Tongue (tissue), 2 donors: Measurements from ENCODE around the gene OR2C1. TPM values are rescaled to one million over a fixed set of nuclear protein-coding genes. Genes with fewer than 3 reads are reported as not detected.

Experiments used
- DNase-seq: peaks from one replicate; pipeline ENCODE4 v3.0.0-alpha.2; 2015
- total RNA-seq: library from RNA; depleted of rRNA; stranded (reverse); fragments of >200 nt; gene quantifications from one replicate; pipeline ENCODE4 v1.2.3, GENCODE V29; 2014

The OR2C1 gene
- total RNA-seq, 1 donor from 2014 or later: 0.21 TPM

DNA sequence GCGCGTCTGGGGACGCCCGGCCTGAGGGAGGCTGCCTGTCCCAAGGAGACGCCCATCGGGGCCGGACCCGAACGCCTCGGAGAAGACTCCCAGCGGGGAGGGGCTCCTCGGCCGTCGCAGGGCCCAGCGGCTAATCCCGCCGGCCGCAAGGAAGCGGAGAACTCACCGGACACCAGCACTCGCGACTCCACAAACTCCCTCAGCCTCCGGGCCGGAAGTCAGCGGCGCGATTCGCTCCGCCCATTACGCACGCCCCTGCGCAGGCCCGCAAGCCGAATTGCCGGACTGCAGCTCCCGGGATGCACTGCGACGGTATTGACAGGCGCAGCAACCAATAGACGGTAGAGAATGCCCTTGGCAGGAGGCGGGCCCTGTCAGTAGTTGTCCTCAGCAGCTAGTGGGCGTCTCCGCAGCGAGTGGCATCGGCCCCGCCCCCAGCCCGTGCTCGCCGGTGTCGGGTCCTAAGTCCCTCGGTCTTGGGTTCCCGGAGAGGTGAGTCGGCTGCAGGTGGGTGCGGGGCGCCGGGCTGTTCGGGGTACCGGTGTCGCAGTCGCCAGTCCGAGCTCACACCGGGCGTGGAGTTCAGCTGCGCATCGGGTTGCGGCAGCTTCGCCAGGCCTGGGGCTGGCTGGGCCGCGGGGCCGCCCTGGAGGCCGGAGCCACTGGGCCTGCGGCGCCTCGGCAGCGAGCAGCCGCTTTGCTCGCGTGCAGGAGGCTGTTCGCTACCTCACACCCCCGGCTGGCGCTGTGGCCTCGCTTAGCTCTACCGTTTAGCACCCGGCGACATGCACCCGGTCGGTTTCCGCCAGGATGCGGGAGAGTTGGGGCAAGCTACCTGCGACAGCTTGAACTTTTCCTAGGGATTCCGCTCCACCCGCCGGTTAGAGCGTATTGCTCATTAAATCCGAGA, 45.3 kb downstream of the OR2C1 start, which contains the start of the genes ZNF174 and ZSCAN32:
Gene ZNF174, plus strand, starts transcription at position 437 of the 910 bp plus-strand sequence. CDS start 790 bp downstream, outside the sequence.
Gene ZSCAN32, minus strand, starts transcription at position 226 of the 910 bp plus-strand sequence. CDS start 3,447 bp downstream, outside the sequence.
- peak; percentile 99 for DNase-seq

DNA sequence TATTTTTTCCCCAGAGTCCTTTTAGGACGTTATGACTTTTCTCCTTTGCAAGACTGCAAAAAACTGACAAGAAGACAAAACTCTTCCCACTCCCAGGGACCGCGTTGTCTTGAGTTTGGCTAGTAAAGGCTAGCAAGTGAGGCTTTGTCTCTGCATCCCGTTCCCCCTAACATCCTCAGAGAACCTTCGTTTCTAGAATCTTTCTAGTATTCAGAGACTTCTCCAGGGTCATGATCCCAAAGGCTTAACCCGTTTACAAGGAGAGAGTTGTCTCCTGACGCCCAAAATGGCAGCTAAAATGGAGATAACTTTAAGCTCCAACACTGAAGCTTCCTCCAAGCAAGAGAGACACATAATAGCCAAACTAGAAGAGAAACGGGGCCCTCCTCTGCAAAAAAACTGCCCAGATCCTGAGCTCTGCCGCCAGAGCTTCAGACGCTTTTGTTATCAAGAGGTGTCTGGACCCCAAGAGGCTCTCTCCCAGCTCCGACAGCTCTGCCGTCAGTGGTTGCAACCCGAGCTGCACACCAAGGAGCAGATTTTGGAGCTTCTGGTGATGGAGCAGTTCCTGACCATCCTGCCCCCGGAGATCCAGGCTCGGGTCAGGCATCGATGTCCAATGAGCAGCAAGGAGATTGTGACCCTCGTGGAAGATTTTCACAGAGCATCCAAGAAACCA, 46.2 kb downstream of the OR2C1 start:
- no peak for DNase-seq

Other genes starting within 250 kb of the OR2C1 start
- 11.4 TPM for gene ZNF205, start 243.3 kb upstream of the OR2C1 start, total RNA-seq
- 9.3 TPM for gene ZNF213, start 220.9 kb upstream of the OR2C1 start, total RNA-seq
- gene OR1F1, start 167.7 kb upstream of the OR2C1 start, total RNA-seq: not detected
- 8.3 TPM for gene ZNF200, start 120.7 kb upstream of the OR2C1 start, total RNA-seq
- gene MEFV, start 99.3 kb upstream of the OR2C1 start, total RNA-seq: 2.1 TPM
- gene ZNF263, start 72.4 kb upstream of the OR2C1 start, total RNA-seq: 50.4 TPM
- gene TIGD7, start 50.5 kb upstream of the OR2C1 start, total RNA-seq: 11.1 TPM
- 32.0 TPM for gene ZNF75A, start 50.4 kb upstream of the OR2C1 start, total RNA-seq
- gene ZSCAN32, start 45.1 kb downstream of the OR2C1 start, total RNA-seq: 11.1 TPM
- gene ZNF174, start 45.3 kb downstream of the OR2C1 start, total RNA-seq: 7.6 TPM
- 2.3 TPM for gene ZNF597, start 87.6 kb downstream of the OR2C1 start, total RNA-seq
- 15.7 TPM for gene NAA60, start 87.8 kb downstream of the OR2C1 start, total RNA-seq
- not detected for gene C16orf90, start 139.6 kb downstream of the OR2C1 start, total RNA-seq
- 26.3 TPM for gene CLUAP1, start 145.1 kb downstream of the OR2C1 start, total RNA-seq
- 0.72 TPM for gene NLRC3, start 221.5 kb downstream of the OR2C1 start, total RNA-seq